Natural killer cell (primary cell): ENCODE measurements around the gene CPNE4. TPM values are rescaled to one million over a fixed set of nuclear protein-coding genes. Genes with fewer than 3 reads are reported as not detected.

Source experiments
- ATAC-seq, 3 donors: fragments of 150-1000 bp in 2 of 3; fragments of 200-7000 bp in 1 of 3; cut with Tn5 transposase; 1 replicate in 1 of 3; 2 replicates in 2 of 3; pipeline ENCODE4 v1.10.0; 2021; ENCODE audit warnings: mild to moderate bottlenecking in 2 of 3, moderate library complexity in 2 of 3
- DNase-seq, 2 donors: peaks; one replicate each; pipeline versions ENCODE4 v3.0.0 to v3.0.0-alpha.2; 2013 to 2021; ENCODE audit warnings: mixed read lengths in 1 of 2
- H3K27ac ChIP-seq: one replicate; pipeline ENCODE4 v1.5.1; 2013; ENCODE audit warnings: mild to moderate bottlenecking, low read length
- H3K27me3 ChIP-seq: one replicate; pipeline ENCODE4 v1.6.1; 2013; ENCODE audit warnings: low read length; ENCODE audit not compliant: control insufficient read depth, insufficient read depth
- H3K36me3 ChIP-seq: one replicate; pipeline ENCODE4 v1.6.1; 2013; ENCODE audit warnings: low read length; ENCODE audit not compliant: control insufficient read depth, insufficient read depth
- H3K4me1 ChIP-seq: one replicate; pipeline ENCODE4 v1.6.1; 2013; ENCODE audit warnings: low read length; ENCODE audit not compliant: control insufficient read depth, insufficient read depth
- H3K4me3 ChIP-seq: one replicate; pipeline ENCODE4 v1.5.1; 2013; ENCODE audit warnings: low read length
- H3K9me3 ChIP-seq: one replicate; pipeline ENCODE4 v1.6.1; 2013; ENCODE audit warnings: low read length; ENCODE audit not compliant: control insufficient read depth, insufficient read depth
- H3K27ac Mint-ChIP-seq, 2 donors: one replicate each; pipeline ENCODE4 v1.8.0; 2022; ENCODE audit warnings: mild to moderate bottlenecking in 2 of 2, mixed read lengths in 2 of 2, moderate library complexity in 1 of 2
- H3K27me3 Mint-ChIP-seq, 2 donors: one replicate each; pipeline ENCODE4 v1.8.0; 2022; ENCODE audit warnings: low read depth in 2 of 2, mixed read lengths in 2 of 2
- H3K36me3 Mint-ChIP-seq: one replicate; pipeline ENCODE4 v1.8.0; 2022; ENCODE audit warnings: mixed read lengths
- H3K4me1 Mint-ChIP-seq, 2 donors: one replicate each; pipeline ENCODE4 v1.8.0; 2022; ENCODE audit warnings: mixed read lengths in 2 of 2
- H3K4me3 Mint-ChIP-seq: one replicate; pipeline ENCODE4 v1.8.0; 2022; ENCODE audit warnings: mild to moderate bottlenecking, moderate library complexity, mixed read lengths
- H3K9me3 Mint-ChIP-seq, 2 donors: one replicate each; pipeline ENCODE4 v1.8.0; 2022; ENCODE audit warnings: mixed read lengths in 2 of 2
- WGBS: methylation state at CpG from one replicate; pipeline ENCODE4 v1.1.7; 2013; ENCODE audit warnings: missing lambda C conversion rate; ENCODE audit not compliant: insufficient coverage; 5-methylcytosine and 5-hydroxymethylcytosine counted together
- intact Hi-C: fragments of 100-400 bp; cut with micrococcal nuclease; formaldehyde crosslinking; loops from one replicate; pipeline ENCODE4 v1.14.2; 2022
- total RNA-seq, 4 donors: library from RNA; stranded (reverse); fragments of 120-200 nt in 1 of 4; gene quantifications; one replicate each; pipeline versions ENCODE4 v1.2.3 to v1.2.4, GENCODE V29; 2013 to 2022
- TF ChIP-seq, protein P1 (sequence below): fragments of 200-600 bp; IDR thresholded peaks from one replicate; pipeline ENCODE4 v1.8.0; 2022; ENCODE audit warnings: antibody characterized with exemption

CPNE4 gene
- total RNA-seq, 3 donors from 2014 or later (not counting 1 experiment from before 2014, with no cell fraction given), result not detected

GRCh38 chr3:131850223-131850622, 184.6 kb downstream of the CPNE4 start:
- Histone ChIP-seq H3K27me3 (no peaks in the 10 kb centered on the region), H3K27ac (no peak overlapping the region), H3K4me1 (no peaks in the 10 kb centered on the region), H3K36me3 (no peaks in the 10 kb centered on the region), H3K4me3 (no peak overlapping the region), H3K9me3 (no peaks in the 10 kb centered on the region)
- Mint-ChIP-seq H3K27me3 (peaks cover 0 to 3% of the 10 kb centered on the region in 2 donors), H3K27ac (no peak overlapping the region), H3K4me1 (no peaks in the 10 kb centered on the region), H3K4me3 (no peak overlapping the region), H3K9me3 (peaks cover 0 to 4% of the 10 kb centered on the region in 2 donors), H3K36me3 (no peaks in the 10 kb centered on the region)
- WGBS, result 92% methylated on average over 3 of the region's 3 CpGs
- intact Hi-C loops, result no loop called here
- DNase-seq (no peak), ATAC-seq (no peak)
- TF ChIP-seq, protein P1, sequence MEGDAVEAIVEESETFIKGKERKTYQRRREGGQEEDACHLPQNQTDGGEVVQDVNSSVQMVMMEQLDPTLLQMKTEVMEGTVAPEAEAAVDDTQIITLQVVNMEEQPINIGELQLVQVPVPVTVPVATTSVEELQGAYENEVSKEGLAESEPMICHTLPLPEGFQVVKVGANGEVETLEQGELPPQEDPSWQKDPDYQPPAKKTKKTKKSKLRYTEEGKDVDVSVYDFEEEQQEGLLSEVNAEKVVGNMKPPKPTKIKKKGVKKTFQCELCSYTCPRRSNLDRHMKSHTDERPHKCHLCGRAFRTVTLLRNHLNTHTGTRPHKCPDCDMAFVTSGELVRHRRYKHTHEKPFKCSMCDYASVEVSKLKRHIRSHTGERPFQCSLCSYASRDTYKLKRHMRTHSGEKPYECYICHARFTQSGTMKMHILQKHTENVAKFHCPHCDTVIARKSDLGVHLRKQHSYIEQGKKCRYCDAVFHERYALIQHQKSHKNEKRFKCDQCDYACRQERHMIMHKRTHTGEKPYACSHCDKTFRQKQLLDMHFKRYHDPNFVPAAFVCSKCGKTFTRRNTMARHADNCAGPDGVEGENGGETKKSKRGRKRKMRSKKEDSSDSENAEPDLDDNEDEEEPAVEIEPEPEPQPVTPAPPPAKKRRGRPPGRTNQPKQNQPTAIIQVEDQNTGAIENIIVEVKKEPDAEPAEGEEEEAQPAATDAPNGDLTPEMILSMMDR, result no peak

DNA sequence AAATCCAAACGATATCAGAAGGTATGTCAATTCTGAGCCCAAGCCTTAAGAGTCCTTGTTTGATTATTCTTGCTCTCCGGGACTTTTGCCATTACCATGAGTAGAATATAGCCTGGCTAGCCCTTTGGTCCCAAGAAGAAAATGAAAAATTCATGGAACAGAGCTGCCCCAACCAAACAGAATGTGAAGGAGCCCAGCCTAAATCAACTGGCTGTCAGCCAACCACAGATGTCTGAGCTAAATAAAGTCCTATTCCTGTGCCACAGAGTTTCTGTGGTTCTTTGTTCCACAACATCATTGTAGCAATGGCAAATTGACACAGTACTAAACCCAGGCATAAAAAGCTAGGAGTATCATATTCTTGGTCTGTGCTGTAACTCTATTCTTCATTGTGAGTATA, 185.2 kb downstream of the CPNE4 start:
- Mint-ChIP-seq H3K27me3 (peaks cover 0 to 3% of the 10 kb centered on the region in 2 donors), H3K36me3 (no peaks in the 10 kb centered on the region), H3K4me1 (no peaks in the 10 kb centered on the region), H3K9me3 (peaks cover 0 to 2% of the 10 kb centered on the region in 2 donors), H3K27ac (no peak overlapping the region), H3K4me3 (no peak overlapping the region)
- Histone ChIP-seq H3K9me3 (no peaks in the 10 kb centered on the region), H3K4me3 (no peak overlapping the region), H3K27me3 (no peaks in the 10 kb centered on the region), H3K36me3 (no peaks in the 10 kb centered on the region), H3K27ac (no peak overlapping the region), H3K4me1 (no peaks in the 10 kb centered on the region)
- TF ChIP-seq, protein P1, result no peak
- intact Hi-C loops, result no loop called here
- 83% methylated on average over 2 of the region's 2 CpGs for WGBS
- DNase-seq (no peak), ATAC-seq (no peak)

GRCh38 chr3:131847966-131848510, 186.8 kb downstream of the CPNE4 start:
- peaks cover 0 to 2% of the 10 kb centered on the region in 2 donors for H3K9me3 Mint-ChIP-seq
- intact Hi-C loops, result no loop called here
- Histone ChIP-seq H3K4me3 (no peak overlapping the region), H3K27me3 (no peaks in the 10 kb centered on the region), H3K4me1 (no peaks in the 10 kb centered on the region), H3K27ac (no peak overlapping the region), H3K36me3 (no peaks in the 10 kb centered on the region), H3K9me3 (no peaks in the 10 kb centered on the region)
- no peaks in the 10 kb centered on the region for H3K36me3 Mint-ChIP-seq
- peaks cover 0 to 3% of the 10 kb centered on the region in 2 donors for H3K27me3 Mint-ChIP-seq
- no peak overlapping the region for H3K4me3 Mint-ChIP-seq
- H3K4me1 Mint-ChIP-seq, result no peaks in the 10 kb centered on the region
- no CpG with 5 or more reads among the region's 1 CpG for WGBS
- TF ChIP-seq, protein P1, result no peak
- H3K27ac Mint-ChIP-seq, result no peak overlapping the region
- no peak for DNase-seq
- ATAC-seq, result no peak
